GM23338 (cell line): ENCODE results near the gene FRMD4A. TPM values are rescaled to one million over a fixed set of nuclear protein-coding genes. Genes with fewer than 3 reads are reported as not detected.

Experiments used
- ATAC-seq: fragments of 200-7000 bp; cut with Tn5 transposase; 3 replicates; pipeline ENCODE4 v1.9.1; 2020
- DNase-seq: peaks from one replicate; pipeline ENCODE4 v3.0.0-alpha.2; 2015; ENCODE audit warnings: low spot score
- H2AFZ ChIP-seq: fragments of 200-600 bp; sonication (generic); 2 replicates; pipeline ENCODE4 v1.8.0; 2016; ENCODE audit warnings: antibody characterized with exemption, mild to moderate bottlenecking, moderate library complexity
- H3F3A ChIP-seq: fragments of 200-600 bp; sonication (generic); replicated peaks from 2 replicates; pipeline ENCODE4 v1.8.0; 2017; ENCODE audit warnings: antibody characterized with exemption, mixed run types, low read depth
- H3K27ac ChIP-seq: fragments of 200-600 bp; sonication (generic); 2 replicates; pipeline ENCODE4 v1.6.1; 2016; ENCODE audit warnings: low read depth
- H3K27me3 ChIP-seq: fragments of 200-600 bp; sonication (generic); 2 replicates; pipeline ENCODE4 v1.8.0; 2016; ENCODE audit warnings: mild to moderate bottlenecking, mixed run types, moderate library complexity; ENCODE audit not compliant: insufficient read depth
- H3K36me3 ChIP-seq: fragments of 200-600 bp; sonication (generic); 2 replicates; pipeline ENCODE4 v1.8.0; 2016; ENCODE audit warnings: mild to moderate bottlenecking; ENCODE audit not compliant: insufficient read depth
- H3K4me1 ChIP-seq: fragments of 200-600 bp; sonication (generic); 2 replicates; pipeline ENCODE4 v1.8.0; 2016; ENCODE audit warnings: mild to moderate bottlenecking, moderate library complexity; ENCODE audit not compliant: insufficient read depth
- H3K4me2 ChIP-seq: fragments of 200-600 bp; sonication (generic); 2 replicates; pipeline ENCODE4 v1.7.1; 2017; ENCODE audit warnings: mixed run types
- H3K4me3 ChIP-seq: fragments of 200-600 bp; sonication (generic); 2 replicates; pipeline ENCODE4 v1.6.1; 2016; ENCODE audit warnings: mixed run types
- H3K79me2 ChIP-seq: fragments of 200-600 bp; sonication (generic); replicated peaks from 2 replicates; pipeline ENCODE4 v1.8.0; 2017; ENCODE audit warnings: mild to moderate bottlenecking; ENCODE audit not compliant: insufficient read depth
- H3K9me2 ChIP-seq: fragments of 200-600 bp; sonication (generic); 2 replicates; pipeline ENCODE4 v1.8.0; 2017; ENCODE audit not compliant: insufficient read depth
- H4K20me1 ChIP-seq: fragments of 200-600 bp; sonication (generic); replicated peaks from 2 replicates; pipeline ENCODE4 v1.8.0; 2017; ENCODE audit warnings: mild to moderate bottlenecking; ENCODE audit not compliant: insufficient read depth
- H3K27ac Mint-ChIP-seq: 2 replicates; pipeline ENCODE4 v1.8.0; 2020; ENCODE audit warnings: inconsistent platforms, mild to moderate bottlenecking, moderate library complexity, mixed read lengths
- H3K27me3 Mint-ChIP-seq: 3 replicates; pipeline ENCODE4 v1.8.0; 2022; ENCODE audit warnings: low read depth, mild to moderate bottlenecking, moderate library complexity, mixed read lengths, inconsistent platforms; ENCODE audit not compliant: insufficient read depth, poor library complexity
- H3K36me3 Mint-ChIP-seq: 3 replicates; pipeline ENCODE4 v1.8.0; 2021; ENCODE audit warnings: low read depth, mild to moderate bottlenecking, inconsistent platforms, moderate library complexity, mixed read lengths
- H3K4me1 Mint-ChIP-seq: 3 replicates; pipeline ENCODE4 v1.8.0; 2020; ENCODE audit warnings: mild to moderate bottlenecking, inconsistent platforms, mixed read lengths
- H3K4me3 Mint-ChIP-seq: 3 replicates; pipeline ENCODE4 v1.8.0; 2021; ENCODE audit warnings: moderate library complexity, mild to moderate bottlenecking, inconsistent platforms, mixed read lengths
- H3K9me3 Mint-ChIP-seq: 3 replicates; pipeline ENCODE4 v1.8.0; 2020; ENCODE audit warnings: moderate library complexity, mild to moderate bottlenecking, inconsistent platforms, mixed read lengths
- EZH2 ChIP-seq: fragments of 200-600 bp; sonication (generic); IDR thresholded peaks from one replicate; pipeline ENCODE4 v1.8.0; 2017; ENCODE audit warnings: antibody characterized with exemption, mild to moderate bottlenecking, low read depth; ENCODE audit not compliant: unreplicated experiment
- EZH2phosphoT487 ChIP-seq: fragments of 200-600 bp; sonication (generic); IDR thresholded peaks from one replicate; pipeline ENCODE4 v1.8.1; 2018; ENCODE audit warnings: antibody characterized with exemption; ENCODE audit not compliant: unreplicated experiment
- JUNB ChIP-seq: IDR thresholded peaks from one replicate; pipeline ENCODE4 v1.6.1; 2016; ENCODE audit warnings: antibody characterized with exemption; ENCODE audit not compliant: unreplicated experiment
- NANOG ChIP-seq: IDR thresholded peaks from 2 replicates; pipeline ENCODE4 v1.6.1; 2016; ENCODE audit warnings: antibody characterized with exemption, borderline replicate concordance
- POLR2AphosphoS5 ChIP-seq: IDR thresholded peaks from 2 replicates; pipeline ENCODE4 v1.6.1; 2016; ENCODE audit warnings: antibody characterized with exemption, low read depth
- STAT1 ChIP-seq: IDR thresholded peaks from one replicate; pipeline ENCODE4 v1.6.1; 2016; ENCODE audit warnings: antibody characterized with exemption; ENCODE audit not compliant: unreplicated experiment
- ZNF114 ChIP-seq: fragments of 250-450 bp; sonication (Bioruptor Pico); IDR thresholded peaks from 2 replicates; pipeline ENCODE4 v1.5.0; 2020; ENCODE audit warnings: mild to moderate bottlenecking, moderate library complexity
- ZNF331 ChIP-seq: fragments of 250-450 bp; sonication (Bioruptor Pico); IDR thresholded peaks from 2 replicates; pipeline ENCODE4 v1.5.0; 2020; ENCODE audit warnings: low read depth, mild to moderate bottlenecking, moderate library complexity
- polyA plus RNA-seq: library from polyadenylated mRNA; unstranded; fragments of >200 nt; fragmentation: Nextera tagmentation; extraction: Ambion mirVana; gene quantifications from 2 replicates; pipeline ENCODE4 v1.2.1, GENCODE V29; 2016
- total RNA-seq: library from RNA; depleted of rRNA; stranded (reverse); fragments of >200 nt; shearing (Covaris generic); gene quantifications from 2 replicates; pipeline ENCODE4 v1.2.3, GENCODE V29; 2014
- TF ChIP-seq, protein P1 (sequence below): IDR thresholded peaks from 2 replicates; pipeline ENCODE4 v1.6.1; 2016; ENCODE audit warnings: antibody characterized with exemption
- TF ChIP-seq, protein P2 (sequence below), 2 experiments: fragments of 200-600 bp in 1 of 2; sonication (generic) in 1 of 2; conservative IDR thresholded peaks; 2 replicates each; pipeline versions ENCODE4 v1.5.1 to v1.6.1; 2016 to 2017; ENCODE audit warnings: antibody characterized with exemption in 2 of 2, low read depth in 2 of 2, mild to moderate bottlenecking in 2 of 2, moderate library complexity in 1 of 2

Gene FRMD4A
- total and polyA plus RNA-seq, 2 experiments from 2014 or later: 14.0 to 20.1 TPM

DNA sequence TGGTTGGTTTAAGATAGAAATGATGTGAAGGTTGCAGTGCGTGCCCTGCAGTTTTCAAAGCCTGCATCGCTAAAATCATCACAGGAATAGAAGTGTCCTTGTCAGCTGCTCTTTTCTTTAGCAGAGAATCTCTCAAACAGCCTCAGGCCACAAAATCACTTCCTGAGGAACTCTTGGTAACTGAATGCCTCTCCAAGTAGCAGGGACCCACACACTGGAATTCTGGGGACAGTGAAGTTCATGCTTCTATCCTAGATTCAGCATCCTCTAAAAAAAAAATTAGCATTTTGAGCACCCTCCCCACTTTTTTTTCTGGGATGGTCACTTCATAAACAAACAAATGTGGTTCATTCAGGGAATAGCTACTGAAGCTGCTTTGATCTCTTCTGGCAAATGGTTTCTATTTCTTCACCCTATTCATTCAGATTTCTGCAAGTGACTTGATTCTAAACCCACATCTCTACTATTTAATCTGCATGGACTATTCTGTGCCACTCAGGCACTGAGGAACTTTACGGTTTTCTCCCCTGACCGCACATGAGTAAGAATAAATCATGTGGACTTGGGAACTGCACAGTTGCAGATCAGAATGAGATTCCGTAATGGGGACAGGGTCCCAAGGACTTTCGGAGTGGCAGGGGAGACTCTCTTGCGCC is 306.9 kb downstream of the FRMD4A start (continued):
- no peak for TF ChIP-seq EZH2
- TF ChIP-seq NANOG: no peak
- no peak for TF ChIP-seq EZH2phosphoT487
- TF ChIP-seq JUNB: no peak
- no peak for TF ChIP-seq STAT1
- TF ChIP-seq ZNF331: no peak
- TF ChIP-seq POLR2AphosphoS5: no peak
- TF ChIP-seq, protein P1, sequence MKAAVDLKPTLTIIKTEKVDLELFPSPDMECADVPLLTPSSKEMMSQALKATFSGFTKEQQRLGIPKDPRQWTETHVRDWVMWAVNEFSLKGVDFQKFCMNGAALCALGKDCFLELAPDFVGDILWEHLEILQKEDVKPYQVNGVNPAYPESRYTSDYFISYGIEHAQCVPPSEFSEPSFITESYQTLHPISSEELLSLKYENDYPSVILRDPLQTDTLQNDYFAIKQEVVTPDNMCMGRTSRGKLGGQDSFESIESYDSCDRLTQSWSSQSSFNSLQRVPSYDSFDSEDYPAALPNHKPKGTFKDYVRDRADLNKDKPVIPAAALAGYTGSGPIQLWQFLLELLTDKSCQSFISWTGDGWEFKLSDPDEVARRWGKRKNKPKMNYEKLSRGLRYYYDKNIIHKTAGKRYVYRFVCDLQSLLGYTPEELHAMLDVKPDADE: no peak
- TF ChIP-seq, protein P2, sequence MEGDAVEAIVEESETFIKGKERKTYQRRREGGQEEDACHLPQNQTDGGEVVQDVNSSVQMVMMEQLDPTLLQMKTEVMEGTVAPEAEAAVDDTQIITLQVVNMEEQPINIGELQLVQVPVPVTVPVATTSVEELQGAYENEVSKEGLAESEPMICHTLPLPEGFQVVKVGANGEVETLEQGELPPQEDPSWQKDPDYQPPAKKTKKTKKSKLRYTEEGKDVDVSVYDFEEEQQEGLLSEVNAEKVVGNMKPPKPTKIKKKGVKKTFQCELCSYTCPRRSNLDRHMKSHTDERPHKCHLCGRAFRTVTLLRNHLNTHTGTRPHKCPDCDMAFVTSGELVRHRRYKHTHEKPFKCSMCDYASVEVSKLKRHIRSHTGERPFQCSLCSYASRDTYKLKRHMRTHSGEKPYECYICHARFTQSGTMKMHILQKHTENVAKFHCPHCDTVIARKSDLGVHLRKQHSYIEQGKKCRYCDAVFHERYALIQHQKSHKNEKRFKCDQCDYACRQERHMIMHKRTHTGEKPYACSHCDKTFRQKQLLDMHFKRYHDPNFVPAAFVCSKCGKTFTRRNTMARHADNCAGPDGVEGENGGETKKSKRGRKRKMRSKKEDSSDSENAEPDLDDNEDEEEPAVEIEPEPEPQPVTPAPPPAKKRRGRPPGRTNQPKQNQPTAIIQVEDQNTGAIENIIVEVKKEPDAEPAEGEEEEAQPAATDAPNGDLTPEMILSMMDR (conservative IDR thresholded peaks at IDR 0.05; ENCODE audit: low read depth in 2 of 2): no peak
- TF ChIP-seq ZNF114: no peak

DNA sequence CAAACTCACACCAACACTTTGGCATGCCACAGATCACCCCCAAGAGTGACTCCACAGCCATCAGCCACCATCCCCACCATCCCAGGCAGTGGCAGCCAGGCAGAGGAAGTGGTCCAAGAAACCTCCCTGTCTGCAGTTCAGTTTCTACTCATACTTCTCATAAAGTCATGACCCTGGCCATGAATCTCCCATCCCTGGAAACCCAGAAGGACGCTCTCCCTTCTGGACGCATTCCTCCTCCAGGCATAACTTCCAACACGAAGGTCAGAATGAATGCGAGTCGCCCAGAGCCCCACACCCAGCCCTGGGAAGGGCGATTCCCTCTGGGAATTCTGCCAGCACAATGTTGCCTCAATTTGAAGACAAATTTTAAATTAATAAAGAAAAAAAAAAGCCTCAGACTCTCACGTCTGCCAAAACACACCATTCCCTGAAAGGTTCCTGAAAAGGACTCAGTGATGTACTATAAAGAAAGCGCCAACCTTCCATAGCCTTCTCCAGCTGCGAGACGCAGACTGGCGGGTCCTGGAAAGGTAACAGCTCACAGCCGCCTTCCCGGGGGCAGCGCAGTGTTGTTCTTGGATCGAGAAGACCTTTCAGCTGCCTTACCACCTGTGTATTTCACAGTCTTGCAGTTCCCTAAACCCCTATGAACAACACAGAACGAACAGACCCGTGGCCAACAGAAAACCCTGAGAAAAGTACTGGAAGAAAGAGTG is 307.6 kb downstream of the FRMD4A start:
- Mint-ChIP-seq H3K36me3 (peaks cover 3% of the 10 kb centered on the region; the same call in 1 of the 3 replicates), H3K4me3 (no peak overlapping the region), H3K9me3 (no peaks in the 10 kb centered on the region), H3K27me3 (peaks cover 2% of the 10 kb centered on the region), H3K4me1 (0 out of 3 replicates have a peak, but pooled peaks cover 5% of the 10 kb centered on the region), H3K27ac (no peak overlapping the region)
- no peaks in the 10 kb centered on the region for H3K27me3 ChIP-seq
- H3F3A ChIP-seq: no peaks in the 10 kb centered on the region
- 0 out of 2 replicates have a peak, but pooled peaks cover 5% of the 10 kb centered on the region for H3K9me2 ChIP-seq
- no peaks in the 10 kb centered on the region for H4K20me1 ChIP-seq
- H3K4me1 ChIP-seq: no peaks in the 10 kb centered on the region
- H3K4me2 ChIP-seq: no peak overlapping the region
- no peak overlapping the region for H3K4me3 ChIP-seq
- H2AFZ ChIP-seq: no peak overlapping the region
- no peaks in the 10 kb centered on the region for H3K79me2 ChIP-seq
- ATAC-seq (0 out of 3 replicates have a peak, but pooled peaks have one; percentile 23), DNase-seq (no peak)
- no peak overlapping the region for H3K27ac ChIP-seq
- no peaks in the 10 kb centered on the region for H3K36me3 ChIP-seq
- TF ChIP-seq ZNF331 (no peak), STAT1 (no peak), EZH2 (no peak), EZH2phosphoT487 (no peak), ZNF114 (no peak), NANOG (no peak)
- TF ChIP-seq, protein P2 (conservative IDR thresholded peaks at IDR 0.05; ENCODE audit: low read depth in 2 of 2): no peak
- TF ChIP-seq, protein P1: no peak
